ENCODE results near the gene SEMA5B.

- TF ChIP-seq POLR2A (IDR thresholded peaks at IDR 0.05) (no peak), CTCF (IDR thresholded peaks at IDR 0.05) (no peak)
Measured at GRCh38 chr3:122882361-122882947, 145.1 kb downstream of the SEMA5B start.

Data from uterus (tissue), 2 donors.